ENCODE results near the gene TFEC. TPM values are rescaled to one million over a fixed set of nuclear protein-coding genes. Genes with fewer than 3 reads are reported as not detected.
"Not testable (repeated sequence)": the region's sequence is repeated elsewhere in the genome, so short reads cannot be mapped to it uniquely, and the experiment has no call there.

The TFEC gene, protein sequence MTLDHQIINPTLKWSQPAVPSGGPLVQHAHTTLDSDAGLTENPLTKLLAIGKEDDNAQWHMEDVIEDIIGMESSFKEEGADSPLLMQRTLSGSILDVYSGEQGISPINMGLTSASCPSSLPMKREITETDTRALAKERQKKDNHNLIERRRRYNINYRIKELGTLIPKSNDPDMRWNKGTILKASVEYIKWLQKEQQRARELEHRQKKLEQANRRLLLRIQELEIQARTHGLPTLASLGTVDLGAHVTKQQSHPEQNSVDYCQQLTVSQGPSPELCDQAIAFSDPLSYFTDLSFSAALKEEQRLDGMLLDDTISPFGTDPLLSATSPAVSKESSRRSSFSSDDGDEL
- not detected in 2 replicates for total RNA-seq (2014; rRNA removed; shearing (Covaris generic); ENCODE audit: low replicate concordance)

DNA sequence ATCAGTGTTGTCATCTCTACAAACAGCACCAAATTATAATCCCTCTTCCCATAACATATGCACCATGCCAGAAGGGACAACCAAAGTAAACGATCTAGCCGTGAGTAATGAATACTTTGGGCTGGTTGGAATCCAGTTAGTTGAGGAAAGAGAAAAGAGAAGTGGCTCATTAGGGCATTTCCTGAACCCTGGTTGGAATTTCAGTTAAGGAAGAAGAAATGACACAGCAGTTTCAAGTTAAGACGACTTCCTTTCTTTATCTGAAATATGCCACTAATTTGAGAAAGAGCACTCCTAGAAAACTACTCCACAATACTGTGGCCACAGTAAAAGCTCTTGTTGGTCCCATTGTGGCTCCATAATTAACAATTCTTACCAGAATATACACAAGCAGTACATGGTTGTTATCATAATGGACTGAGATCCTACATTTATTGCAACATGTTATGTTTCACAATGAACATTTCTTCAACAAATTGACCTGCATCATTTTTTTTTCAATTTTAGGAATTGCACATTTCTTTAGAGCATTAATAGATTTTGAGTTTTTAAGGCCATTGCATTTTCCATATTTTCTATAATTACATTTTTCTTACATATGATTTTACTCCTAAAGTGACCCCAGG, at the start of gene TFEC:
TFEC (minus strand) TSS at position 113 of the 626 bp plus-strand sequence. CDS start 46,322 bp downstream, outside the sequence.
- H3K9ac ChIP-seq (ENCODE audit: low read length): no peak within 1 kb of the TSS
- H3K4me2 ChIP-seq (ENCODE audit: low read depth, low read length, poor library complexity, severe bottlenecking): no peak within 1 kb of the TSS
- H2AFZ ChIP-seq (ENCODE audit: low read length): no peak within 1 kb of the TSS

DNA sequence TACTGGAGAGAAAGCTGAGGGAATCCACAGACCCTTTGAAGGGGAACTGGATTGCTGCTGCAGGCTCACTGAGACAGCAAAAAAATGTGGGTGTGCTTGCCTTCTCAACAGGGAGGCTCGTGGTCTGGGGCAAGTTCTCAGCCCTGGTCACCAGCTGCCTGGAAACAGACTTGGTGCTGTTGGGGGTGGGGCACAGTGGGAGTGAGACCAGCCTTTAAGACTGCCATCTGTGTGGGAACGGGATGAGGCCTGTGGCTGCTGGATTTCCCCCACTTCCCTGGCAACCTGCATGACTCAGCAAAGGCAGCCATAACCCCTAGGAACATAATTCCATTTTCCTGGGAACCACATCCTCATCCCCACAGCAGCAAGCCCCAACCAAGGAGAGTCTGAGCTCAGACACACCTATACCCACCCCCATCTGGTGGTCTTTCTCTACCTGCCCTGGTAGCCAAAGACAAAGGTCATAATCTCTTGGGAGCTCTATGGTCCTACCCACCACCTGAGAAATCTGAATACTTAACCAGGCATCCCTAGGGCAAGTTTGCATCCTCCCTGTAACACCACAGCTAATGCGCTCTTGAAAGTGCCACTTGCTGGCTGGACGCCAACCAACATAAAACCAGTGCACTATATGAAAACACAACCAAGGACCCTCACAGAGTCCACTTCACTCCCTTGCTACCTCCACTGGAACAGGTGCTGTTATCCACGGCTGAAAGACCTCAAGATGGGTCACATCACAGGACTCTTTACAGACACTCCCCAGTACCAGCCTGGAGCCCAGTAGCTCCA, 45.0 kb upstream of the TFEC start:
- H3K79me2 ChIP-seq (ENCODE audit: low read length): no peaks in the 10 kb centered on the region
- H3K36me3 ChIP-seq (ENCODE audit: insufficient read depth, low read length): no peaks in the 10 kb centered on the region
- H3K4me1 ChIP-seq (ENCODE audit: low read length): no peaks in the 10 kb centered on the region
- H3K27me3 ChIP-seq (ENCODE audit: low read length): no peaks in the 10 kb centered on the region
- no peak overlapping the region for H3K27ac ChIP-seq (ENCODE audit: low read length)
- H3K9me3 ChIP-seq (ENCODE audit: low read length): peaks cover 9% of the 10 kb centered on the region
- no peak overlapping the region for H2AFZ ChIP-seq (ENCODE audit: low read length)
- H3K4me3 ChIP-seq (ENCODE audit: low read length): no peak overlapping the region
- H3K9me2 ChIP-seq (replicated peaks; ENCODE audit: insufficient read depth, low read length): no peaks in the 10 kb centered on the region
- no peaks in the 10 kb centered on the region for H4K20me1 ChIP-seq (ENCODE audit: insufficient read depth, low read depth, low read length)
- DNase-seq: no peak
- no peak overlapping the region for H3K9ac ChIP-seq (ENCODE audit: low read length)
- no peak overlapping the region for H3K4me2 ChIP-seq (ENCODE audit: low read depth, low read length, poor library complexity, severe bottlenecking)

More for the DNA sequence above, at the start of gene TFEC:
- no peaks in the 10 kb centered on the region for H3K36me3 ChIP-seq (ENCODE audit: insufficient read depth, low read length)
- H3K27ac ChIP-seq (ENCODE audit: low read length): no peak within 1 kb of the TSS
- DNase-seq: no peak
- H4K20me1 ChIP-seq (ENCODE audit: insufficient read depth, low read depth, low read length): no peaks in the 10 kb centered on the region
- H3K4me1 ChIP-seq (ENCODE audit: low read length): no peaks in the 10 kb centered on the region
- no peaks in the 10 kb centered on the region for H3K79me2 ChIP-seq (ENCODE audit: low read length)
- H3K4me3 ChIP-seq (ENCODE audit: low read length): no peak within 1 kb of the TSS
- H3K27me3 ChIP-seq (ENCODE audit: low read length): no peaks in the 10 kb centered on the region
- H3K9me2 ChIP-seq (replicated peaks; ENCODE audit: insufficient read depth, low read length): no peaks in the 10 kb centered on the region
- H3K9me3 ChIP-seq (ENCODE audit: low read length): peaks cover 4% of the 10 kb centered on the region; the same call in 1 of the 2 replicates

DNA sequence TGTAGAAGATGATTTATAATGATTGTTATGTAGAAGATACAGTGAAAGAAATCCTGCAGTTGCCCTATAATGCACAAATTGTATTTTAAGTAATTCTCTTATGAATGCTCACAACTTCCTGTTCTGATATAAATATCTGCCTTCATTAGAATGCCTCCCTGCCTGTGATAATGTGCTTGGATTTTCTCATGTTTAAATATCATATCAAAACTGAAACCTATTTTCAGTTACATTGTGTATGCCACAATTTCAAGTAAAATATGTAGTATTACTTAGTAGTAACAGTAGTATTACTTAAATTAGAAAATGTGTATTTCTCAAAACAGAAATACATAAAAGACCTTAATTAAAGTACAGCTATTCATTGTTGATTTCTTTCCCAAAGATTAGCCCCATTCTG, 41.1 kb upstream of the TFEC start:
- Histone ChIP-seq H3K79me2 (ENCODE audit: low read length) (no peaks in the 10 kb centered on the region), H3K9ac (ENCODE audit: low read length) (no peak overlapping the region), H3K9me3 (ENCODE audit: low read length) (peaks cover 12% of the 10 kb centered on the region), H3K9me2 (replicated peaks; ENCODE audit: insufficient read depth, low read length) (no peaks in the 10 kb centered on the region), H3K4me1 (ENCODE audit: low read length) (no peaks in the 10 kb centered on the region), H3K27ac (ENCODE audit: low read length) (no peak overlapping the region), H3K36me3 (ENCODE audit: insufficient read depth, low read length) (no peaks in the 10 kb centered on the region), H3K4me3 (ENCODE audit: low read length) (no peak overlapping the region), H2AFZ (ENCODE audit: low read length) (no peak overlapping the region), H4K20me1 (ENCODE audit: insufficient read depth, low read depth, low read length) (no peaks in the 10 kb centered on the region), H3K27me3 (ENCODE audit: low read length) (no peaks in the 10 kb centered on the region), H3K4me2 (ENCODE audit: low read depth, low read length, poor library complexity, severe bottlenecking) (no peak overlapping the region)
- DNase-seq: no peak

DNA sequence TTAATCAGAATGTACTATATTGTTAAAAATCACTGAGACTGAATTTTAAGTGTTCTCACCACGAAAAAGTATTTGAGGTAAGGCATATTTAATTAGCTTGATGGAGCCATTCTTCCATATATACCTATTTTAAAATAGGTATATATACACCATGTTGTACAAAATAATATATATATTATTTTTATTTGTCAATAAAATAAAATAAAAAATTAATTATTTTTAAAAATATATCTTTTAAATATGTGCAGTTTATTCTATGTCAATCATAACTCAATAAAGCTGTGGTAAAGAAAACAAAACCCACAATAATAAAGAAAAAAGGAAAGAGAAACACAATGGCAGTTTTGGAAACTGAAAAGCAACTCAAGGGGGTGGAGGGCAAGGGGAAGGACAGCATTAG, 33.6 kb upstream of the TFEC start:
- Histone ChIP-seq H3K27ac (ENCODE audit: low read length) (no peak overlapping the region), H3K4me3 (ENCODE audit: low read length) (no peak overlapping the region), H3K36me3 (ENCODE audit: insufficient read depth, low read length) (no peaks in the 10 kb centered on the region), H4K20me1 (ENCODE audit: insufficient read depth, low read depth, low read length) (no peaks in the 10 kb centered on the region), H3K9me2 (replicated peaks; ENCODE audit: insufficient read depth, low read length) (no peaks in the 10 kb centered on the region), H3K9me3 (ENCODE audit: low read length) (0 out of 2 replicates have a peak, but pooled peaks cover 5% of the 10 kb centered on the region), H3K4me1 (ENCODE audit: low read length) (no peaks in the 10 kb centered on the region), H3K27me3 (ENCODE audit: low read length) (no peaks in the 10 kb centered on the region), H3K9ac (ENCODE audit: low read length) (no peak overlapping the region), H3K79me2 (ENCODE audit: low read length) (no peaks in the 10 kb centered on the region), H2AFZ (ENCODE audit: low read length) (no peak overlapping the region), H3K4me2 (ENCODE audit: low read depth, low read length, poor library complexity, severe bottlenecking) (no peak overlapping the region)
- no peak for DNase-seq

DNA sequence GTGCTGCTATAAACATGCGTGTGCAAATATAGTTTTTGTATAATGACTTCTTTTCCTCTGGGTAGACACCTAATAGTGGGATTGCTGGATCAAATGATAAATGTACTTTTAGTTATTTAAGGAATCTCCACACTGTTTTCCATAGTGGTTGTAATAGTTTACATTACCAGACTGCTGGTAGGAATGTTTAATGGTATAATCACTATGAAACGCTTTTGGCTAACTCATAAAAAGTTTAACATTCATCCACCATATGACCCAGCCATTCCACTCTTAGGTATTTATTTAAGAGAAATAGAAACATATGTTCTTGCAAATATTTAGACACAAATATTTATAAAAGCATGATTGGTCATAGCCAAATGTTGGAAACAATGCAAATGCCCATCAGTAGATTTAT, 32.1 kb upstream of the TFEC start:
- Histone ChIP-seq H3K27me3 (ENCODE audit: low read length) (no peaks in the 10 kb centered on the region), H2AFZ (ENCODE audit: low read length) (no peak overlapping the region), H3K4me1 (ENCODE audit: low read length) (no peaks in the 10 kb centered on the region), H3K4me2 (ENCODE audit: low read depth, low read length, poor library complexity, severe bottlenecking) (no peak overlapping the region), H3K36me3 (ENCODE audit: insufficient read depth, low read length) (no peaks in the 10 kb centered on the region), H3K79me2 (ENCODE audit: low read length) (no peaks in the 10 kb centered on the region), H4K20me1 (ENCODE audit: insufficient read depth, low read depth, low read length) (no peaks in the 10 kb centered on the region), H3K27ac (ENCODE audit: low read length) (no peak overlapping the region), H3K4me3 (ENCODE audit: low read length) (no peak overlapping the region), H3K9me3 (ENCODE audit: low read length) (peaks cover 5% of the 10 kb centered on the region; the same call in 1 of the 2 replicates), H3K9me2 (replicated peaks; ENCODE audit: insufficient read depth, low read length) (peaks cover 4% of the 10 kb centered on the region; the same call in 1 of the 2 replicates), H3K9ac (ENCODE audit: low read length) (no peak overlapping the region)
- no peak for DNase-seq

DNA sequence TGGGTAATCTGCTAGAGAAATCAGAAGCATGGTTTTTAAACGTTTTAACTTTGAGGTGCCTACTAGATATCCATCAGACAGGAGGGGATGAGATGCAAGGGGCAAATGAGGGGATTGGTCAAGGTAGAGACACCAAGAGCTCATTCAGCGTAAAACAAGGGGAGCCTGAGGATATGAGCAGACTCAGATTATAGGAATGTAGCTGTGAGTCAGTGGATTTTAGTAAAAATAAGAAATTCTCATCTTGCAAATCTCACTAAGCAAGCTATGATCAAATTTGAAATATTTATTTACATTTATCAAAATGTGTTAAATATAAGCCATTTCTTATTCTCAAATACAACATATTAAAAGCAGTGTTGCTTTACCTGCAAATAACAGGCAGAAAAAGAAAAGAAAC, 21.4 kb upstream of the TFEC start:
- H3K27me3 ChIP-seq (ENCODE audit: low read length): no peaks in the 10 kb centered on the region
- peaks cover 2% of the 10 kb centered on the region; the same call in 1 of the 2 replicates for H3K9me3 ChIP-seq (ENCODE audit: low read length)
- no peak overlapping the region for H3K4me3 ChIP-seq (ENCODE audit: low read length)
- no peaks in the 10 kb centered on the region for H4K20me1 ChIP-seq (ENCODE audit: insufficient read depth, low read depth, low read length)
- H3K9ac ChIP-seq (ENCODE audit: low read length): no peak overlapping the region
- H2AFZ ChIP-seq (ENCODE audit: low read length): no peak overlapping the region
- no peak overlapping the region for H3K27ac ChIP-seq (ENCODE audit: low read length)
- H3K4me1 ChIP-seq (ENCODE audit: low read length): no peaks in the 10 kb centered on the region
- DNase-seq: no peak
- H3K9me2 ChIP-seq (replicated peaks; ENCODE audit: insufficient read depth, low read length): no peaks in the 10 kb centered on the region
- no peaks in the 10 kb centered on the region for H3K79me2 ChIP-seq (ENCODE audit: low read length)
- no peaks in the 10 kb centered on the region for H3K36me3 ChIP-seq (ENCODE audit: insufficient read depth, low read length)
- H3K4me2 ChIP-seq (ENCODE audit: low read depth, low read length, poor library complexity, severe bottlenecking): no peak overlapping the region

DNA sequence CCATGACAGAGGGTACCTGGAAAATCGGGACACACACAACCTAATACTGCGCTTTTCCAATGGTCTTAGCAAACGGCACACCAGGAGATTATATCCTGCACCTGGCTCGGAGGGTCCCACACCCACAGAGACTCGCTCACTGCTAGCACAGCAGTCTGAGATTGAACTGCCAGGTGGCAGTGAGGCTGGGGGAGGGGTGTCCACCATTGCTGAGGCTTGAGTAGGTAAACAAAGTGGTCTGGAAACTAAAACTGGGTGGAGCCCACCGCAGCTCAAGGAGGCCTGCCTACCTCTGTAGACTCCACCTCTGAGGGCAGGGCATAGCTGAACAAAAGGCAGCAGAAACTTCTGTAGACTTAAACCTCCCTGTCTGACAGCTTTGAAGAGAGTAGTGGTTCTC, 16.7 kb upstream of the TFEC start:
- H3K27me3 ChIP-seq (ENCODE audit: low read length); H3K27ac ChIP-seq (ENCODE audit: low read length); H3K4me2 ChIP-seq (ENCODE audit: low read depth, low read length, poor library complexity, severe bottlenecking); H3K9me2 ChIP-seq (replicated peaks; ENCODE audit: insufficient read depth, low read length); H4K20me1 ChIP-seq (ENCODE audit: insufficient read depth, low read depth, low read length); DNase-seq; H3K4me1 ChIP-seq (ENCODE audit: low read length); H3K9me3 ChIP-seq (ENCODE audit: low read length); H3K79me2 ChIP-seq (ENCODE audit: low read length); H2AFZ ChIP-seq (ENCODE audit: low read length); H3K4me3 ChIP-seq (ENCODE audit: low read length); H3K36me3 ChIP-seq (ENCODE audit: insufficient read depth, low read length); H3K9ac ChIP-seq (ENCODE audit: low read length): not testable (repeated sequence)

DNA sequence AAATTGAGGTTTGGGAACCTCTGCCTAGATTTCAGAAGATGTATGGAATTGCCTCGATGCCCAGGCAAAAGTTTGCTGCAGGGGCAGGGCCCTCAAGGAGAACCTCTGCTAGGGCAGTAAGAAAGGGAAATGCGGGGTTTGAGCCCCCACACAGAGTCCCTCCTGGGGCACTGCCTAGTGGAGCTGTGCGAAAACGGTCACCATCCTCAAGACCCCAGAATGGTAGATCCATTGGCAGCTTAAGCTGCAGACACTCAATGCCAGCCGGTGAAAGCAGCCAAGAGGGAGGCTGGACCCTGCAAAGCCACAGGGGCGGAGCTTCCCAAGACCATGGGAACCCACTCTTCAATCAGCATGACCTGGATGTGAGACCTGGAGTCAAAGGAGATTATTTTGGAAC, 15.0 kb upstream of the TFEC start:
- no peaks in the 10 kb centered on the region for H3K79me2 ChIP-seq (ENCODE audit: low read length)
- H3K9me2 ChIP-seq (replicated peaks; ENCODE audit: insufficient read depth, low read length): no peaks in the 10 kb centered on the region
- no peak overlapping the region for H3K27ac ChIP-seq (ENCODE audit: low read length)
- no peak overlapping the region for H2AFZ ChIP-seq (ENCODE audit: low read length)
- no peaks in the 10 kb centered on the region for H3K4me1 ChIP-seq (ENCODE audit: low read length)
- H4K20me1 ChIP-seq (ENCODE audit: insufficient read depth, low read depth, low read length): no peaks in the 10 kb centered on the region
- no peaks in the 10 kb centered on the region for H3K9me3 ChIP-seq (ENCODE audit: low read length)
- DNase-seq: no peak
- H3K4me3 ChIP-seq (ENCODE audit: low read length): no peak overlapping the region
- no peak overlapping the region for H3K4me2 ChIP-seq (ENCODE audit: low read depth, low read length, poor library complexity, severe bottlenecking)
- no peaks in the 10 kb centered on the region for H3K27me3 ChIP-seq (ENCODE audit: low read length)
- H3K36me3 ChIP-seq (ENCODE audit: insufficient read depth, low read length): no peaks in the 10 kb centered on the region
- no peak overlapping the region for H3K9ac ChIP-seq (ENCODE audit: low read length)

Data from Karpas-422 (cell line).